IMR-90 (cell line): Measurements from ENCODE around the gene PACSIN2. TPM values are rescaled to one million over a fixed set of nuclear protein-coding genes. Genes with fewer than 3 reads are reported as not detected.

ENCODE experiments used
- ATAC-seq: fragments of 200-7000 bp; cut with Tn5 transposase; 2 replicates; pipeline ENCODE4 v1.9.1; 2020; ENCODE audit warnings: low read depth, mild to moderate bottlenecking, moderate library complexity
- BruUV-seq: library from RNA; stranded (reverse); fragments of 400-500 nt; replicated peaks from 2 replicates; lab custom pipeline; 2021; lab: Mats Ljungman, UMichigan
- CTCF ChIA-PET: fragments of 300-600 bp; formaldehyde crosslinking; extraction: SDS; loops from one replicate; lab custom pipeline; 2021; ENCODE audit warnings: antibody characterized with exemption; lab: Yijun Ruan, JAX
- POLR2A ChIA-PET: fragments of 300-600 bp; sonication (Branson Sonifier 250); formaldehyde crosslinking; loops from one replicate; lab custom pipeline; 2022; ENCODE audit warnings: antibody characterized with exemption; ENCODE audit not compliant: unreplicated experiment; lab: Charles Lee
- DNase-seq: peaks from one replicate; pipeline ENCODE4 v3.0.0; 2013
- H2AFZ ChIP-seq: replicated peaks from 2 replicates; pipeline ENCODE3; 2013; ENCODE audit warnings: low read length, mild to moderate bottlenecking; ENCODE audit not compliant: poor library complexity
- H2AK5ac ChIP-seq: 2 replicates; pipeline ENCODE4 v1.6.1; 2013; ENCODE audit warnings: low read depth, low read length, inconsistent platforms
- H2AK9ac ChIP-seq: replicated peaks from 2 replicates; pipeline ENCODE3; 2013; ENCODE audit warnings: mild to moderate bottlenecking, low read depth, low read length, moderate library complexity; ENCODE audit not compliant: poor library complexity
- H2BK120ac ChIP-seq: 2 replicates; pipeline ENCODE4 v1.6.1; 2013; ENCODE audit warnings: low read depth, low read length, inconsistent platforms
- H2BK15ac ChIP-seq: 3 replicates; pipeline ENCODE4 v1.6.1; 2013; ENCODE audit warnings: low read depth, low read length, inconsistent platforms
- H2BK20ac ChIP-seq: 2 replicates; pipeline ENCODE4 v1.6.1; 2013; ENCODE audit warnings: low read depth, mild to moderate bottlenecking, inconsistent platforms, low read length, moderate library complexity
- H2BK5ac ChIP-seq: 2 replicates; pipeline ENCODE4 v1.6.1; 2013; ENCODE audit warnings: mild to moderate bottlenecking, low read depth, low read length, inconsistent platforms; ENCODE audit not compliant: poor library complexity, severe bottlenecking
- H3K14ac ChIP-seq: replicated peaks from 2 replicates; pipeline ENCODE4 v1.6.1; 2013; ENCODE audit warnings: low read depth, low read length, inconsistent platforms
- H3K18ac ChIP-seq: 2 replicates; pipeline ENCODE4 v1.6.1; 2013; ENCODE audit warnings: low read depth, low read length, control low read depth
- H3K23ac ChIP-seq: 2 replicates; pipeline ENCODE4 v1.6.1; 2013; ENCODE audit warnings: low read depth, low read length, inconsistent platforms
- H3K27ac ChIP-seq: 2 replicates; pipeline ENCODE4 v1.5.1; 2013; ENCODE audit warnings: mild to moderate bottlenecking, control low read depth, low read length; ENCODE audit not compliant: insufficient read depth
- H3K27me3 ChIP-seq: 2 replicates; pipeline ENCODE4 v1.6.1; 2013; ENCODE audit warnings: low read length; ENCODE audit not compliant: control insufficient read depth, insufficient read depth
- H3K36me3 ChIP-seq: 2 replicates; pipeline ENCODE4 v1.6.1; 2013; ENCODE audit warnings: low read length, mixed read lengths; ENCODE audit not compliant: control insufficient read depth, insufficient read depth
- H3K4ac ChIP-seq: 2 replicates; pipeline ENCODE4 v1.6.1; 2013; ENCODE audit warnings: low read depth, low read length, inconsistent platforms
- H3K4me1 ChIP-seq: 2 replicates; pipeline ENCODE4 v1.6.1; 2013; ENCODE audit warnings: low read length, mixed read lengths; ENCODE audit not compliant: control insufficient read depth, insufficient read depth
- H3K4me2 ChIP-seq: 2 replicates; pipeline ENCODE4 v1.6.1; 2013; ENCODE audit warnings: low read depth, mild to moderate bottlenecking, control low read depth, low read length, moderate library complexity
- H3K4me3 ChIP-seq: 2 replicates; pipeline ENCODE4 v1.5.1; 2013; ENCODE audit warnings: low read depth, mild to moderate bottlenecking, control low read depth, low read length, moderate library complexity; ENCODE audit not compliant: insufficient read depth
- H3K56ac ChIP-seq: 2 replicates; pipeline ENCODE4 v1.6.1; 2013; ENCODE audit warnings: low read length, inconsistent platforms; ENCODE audit not compliant: insufficient read depth; ENCODE audit errors: extremely low read depth
- H3K79me1 ChIP-seq, 2 experiments: 2 replicates each; pipeline ENCODE4 v1.6.1; 2013; ENCODE audit warnings: low read length in 2 of 2, inconsistent platforms in 1 of 2, low read depth in 1 of 2
- H3K9ac ChIP-seq: 2 replicates; pipeline ENCODE4 v1.6.1; 2013; ENCODE audit warnings: low read depth, low read length, control low read depth
- H3K9me1 ChIP-seq: 2 replicates; pipeline ENCODE4 v1.6.1; 2013; ENCODE audit warnings: low read length, inconsistent platforms; ENCODE audit not compliant: insufficient read depth
- H3K9me3 ChIP-seq: 2 replicates; pipeline ENCODE4 v1.6.1; 2013; ENCODE audit warnings: low read length; ENCODE audit not compliant: control insufficient read depth, insufficient read depth
- H4K20me1 ChIP-seq: 2 replicates; pipeline ENCODE4 v1.6.1; 2013; ENCODE audit warnings: low read length, inconsistent platforms; ENCODE audit not compliant: insufficient read depth
- H4K5ac ChIP-seq: 2 replicates; pipeline ENCODE4 v1.6.1; 2013; ENCODE audit warnings: mild to moderate bottlenecking, low read depth, low read length, control low read depth
- H4K8ac ChIP-seq, 2 experiments: 2 replicates each; pipeline ENCODE4 v1.6.1; 2013; ENCODE audit warnings: low read depth in 2 of 2, low read length in 2 of 2, control low read depth in 1 of 2, inconsistent platforms in 1 of 2
- H4K91ac ChIP-seq: 2 replicates; pipeline ENCODE4 v1.6.1; 2013; ENCODE audit warnings: low read depth, low read length, inconsistent platforms; ENCODE audit not compliant: insufficient read depth
- CHD1 ChIP-seq: IDR thresholded peaks from 2 replicates; pipeline ENCODE4 v1.6.1; 2012; ENCODE audit warnings: low read depth, low read length, improper control_type of control experiment
- MAZ ChIP-seq: IDR thresholded peaks from 2 replicates; pipeline ENCODE4 v1.6.1; 2012; ENCODE audit warnings: low read depth, mild to moderate bottlenecking, low read length, improper control_type of control experiment, moderate library complexity, borderline replicate concordance
- RFX5 ChIP-seq: IDR thresholded peaks from 2 replicates; pipeline ENCODE4 v1.8.0; 2012; ENCODE audit warnings: low read depth, mild to moderate bottlenecking, low read length, moderate library complexity
- whole genome bisulfite sequencing, 2 experiments: methylation state at CpG; one replicate each; pipeline versions ENCODE4 v1.1.5 to v1.1.7; 2013; ENCODE audit warnings: missing lambda C conversion rate in 2 of 2; ENCODE audit not compliant: insufficient read length in 1 of 2; ENCODE audit errors: extremely low coverage in 2 of 2; 5-methylcytosine and 5-hydroxymethylcytosine counted together
- dilution Hi-C: fragments of 300-500 bp; cut with HindIII; formaldehyde crosslinking; loops from one replicate; pipeline ENCODE4 v1.14.3; 2018; ENCODE audit warnings: low sequenced_read_pairs; ENCODE audit not compliant: unreplicated experiment
- in situ Hi-C: fragments of 300-500 bp; cut with MboI; formaldehyde crosslinking; loops from 3 replicates; pipeline ENCODE4 v1.14.3; 2019; ENCODE audit warnings: low sequenced_read_pairs, inconsistent platforms, mixed read lengths
- intact Hi-C: fragments of 100-400 bp; cut with micrococcal nuclease; formaldehyde crosslinking; loops from 2 replicates; pipeline ENCODE4 v1.10.0; 2022
- polyA plus RNA-seq, 3 experiments: library from polyadenylated mRNA; depleted of rRNA; stranded (reverse); fragments of >200 nt; gene quantifications; 2 replicates each; pipeline ENCODE4 v1.2.3, GENCODE V29; 2012; ENCODE audit warnings: low replicate concordance in 1 of 3
- total RNA-seq: library from RNA; depleted of rRNA; stranded (reverse); fragments of >200 nt; gene quantifications from 2 replicates; pipeline ENCODE4 v1.2.3, GENCODE V29; 2012

Gene PACSIN2
- total and polyA plus RNA-seq, 2 of the 4 experiments (the other 2 are of a cell fraction): 85.0 to 118 TPM

- ATAC-seq (no peak), DNase-seq (no peak)
- peaks cover 34% of the 10 kb centered on the region for H3K9me1 ChIP-seq
- H3K14ac ChIP-seq: 0 out of 2 replicates have a peak overlapping the region, but pooled peaks have one; percentile 42
- H3K4me3 ChIP-seq: no peak overlapping the region
- ChIA-PET CTCF (no interaction called here), POLR2A (no interaction called here)
- BruUV-seq: no TSS peak
- H3K18ac ChIP-seq: no peak overlapping the region
- in situ Hi-C loops (no loop called here), dilution Hi-C loops (no loop called here), intact Hi-C loops (no loop called here)
- no peak overlapping the region for H3K4me2 ChIP-seq
- peaks cover 37 to 89% of the 10 kb centered on the region in 2 experiments for H3K79me1 ChIP-seq
- no peak overlapping the region for H3K23ac ChIP-seq
- H3K27me3 ChIP-seq: no peaks in the 10 kb centered on the region
- H2BK5ac ChIP-seq: no peak overlapping the region
- no peaks in the 10 kb centered on the region; the same call in 1 of the 2 replicates for H3K36me3 ChIP-seq
- H4K5ac ChIP-seq: no peak overlapping the region
- H4K20me1 ChIP-seq: peaks cover 65% of the 10 kb centered on the region
- no peak overlapping the region for H2BK15ac ChIP-seq
- no peak overlapping the region for H4K91ac ChIP-seq
- no peak for TF ChIP-seq RFX5
- TF ChIP-seq MAZ: no peak
- TF ChIP-seq CHD1: no peak
- no peak overlapping the region for H2AFZ ChIP-seq
- H3K27ac ChIP-seq: no peak overlapping the region
- H2BK120ac ChIP-seq: no peak overlapping the region
- H3K9me3 ChIP-seq: no peaks in the 10 kb centered on the region
- H2BK20ac ChIP-seq: no peak overlapping the region
- WGBS, 2 experiments: 98% methylated on average over 5 of the region's 9 CpGs; no CpG with 5 or more reads in 1 of the 2 experiments
- H2AK9ac ChIP-seq: no peak overlapping the region
- peaks cover 16% of the 10 kb centered on the region for H3K4me1 ChIP-seq
- no peak overlapping the region for H3K9ac ChIP-seq
- no peak overlapping the region for H4K8ac ChIP-seq
- H3K4ac ChIP-seq: no peak overlapping the region
- no peak overlapping the region for H3K56ac ChIP-seq
- no peak overlapping the region for H2AK5ac ChIP-seq
Observed at GRCh38 chr22:42945027-42945426, 69.9 kb downstream of the PACSIN2 start.
